Stimulated activated CD8-positive, alpha-beta memory T cell treated with anti-CD3 and anti-CD28 coated beads, Interleukin-15, amount 100 ng/mL, for 24 hours (primary cell): Measurements from ENCODE around the gene PLAAT5.

Experiments used
- DNase-seq: peaks from one replicate; pipeline ENCODE4 v3.0.0-alpha.2; 2020; ENCODE audit warnings: low read depth

The PLAAT5 gene

DNA sequence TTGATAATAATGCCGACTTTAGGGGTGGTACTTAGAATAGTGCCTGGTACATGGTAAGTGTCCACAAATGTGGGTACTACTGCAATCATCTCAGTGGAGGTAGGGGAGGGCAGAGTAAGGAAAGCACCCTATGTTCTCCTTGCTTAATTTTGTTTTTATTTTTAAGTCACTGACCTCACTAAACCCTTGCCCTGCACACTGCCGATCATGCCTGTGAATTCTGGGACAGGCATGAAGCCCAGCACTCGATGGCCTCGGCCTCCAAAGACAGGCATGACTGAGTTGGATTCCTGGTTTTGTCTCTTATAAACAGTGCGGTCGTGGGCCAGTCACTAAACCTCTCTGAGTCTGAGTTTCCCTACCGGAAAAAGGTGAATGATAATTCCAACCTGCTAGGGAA is 21.8 kb upstream of the PLAAT5 start:
- no peak for DNase-seq

DNA sequence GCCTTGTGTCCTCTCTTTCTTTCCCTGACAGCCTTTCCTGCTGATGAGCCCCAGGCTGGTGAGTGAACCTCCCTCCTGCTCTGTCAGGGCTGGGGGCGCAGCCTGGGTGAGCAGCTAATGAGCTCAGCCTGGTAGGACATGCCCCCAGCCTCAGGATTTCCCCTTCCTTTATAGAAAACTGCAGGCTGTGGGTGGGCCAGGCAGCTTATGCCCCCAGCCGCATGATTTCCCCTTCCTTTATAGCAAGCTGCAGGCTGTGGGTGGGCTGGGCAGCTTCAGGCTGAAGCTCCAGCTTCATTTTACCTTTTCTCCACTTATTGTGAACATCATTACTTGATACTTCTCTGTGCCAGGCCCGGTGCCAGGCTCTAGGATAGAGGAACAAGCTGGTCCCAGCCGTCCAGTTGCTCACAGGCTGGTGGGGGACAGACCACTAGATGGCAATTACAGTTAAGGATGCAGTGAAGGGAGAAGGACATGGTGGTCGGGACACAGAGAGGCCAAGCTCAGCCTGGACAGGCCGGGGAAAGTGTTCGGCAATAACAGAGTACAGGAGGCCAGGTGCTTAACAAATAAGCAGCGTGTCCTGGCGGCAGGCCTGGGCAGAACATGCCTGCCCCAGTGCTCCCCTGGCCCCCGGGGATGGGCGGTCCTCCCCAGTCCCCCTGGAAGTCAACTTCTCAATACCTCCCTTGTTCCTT is 20.2 kb upstream of the PLAAT5 start:
- no peak for DNase-seq

DNA sequence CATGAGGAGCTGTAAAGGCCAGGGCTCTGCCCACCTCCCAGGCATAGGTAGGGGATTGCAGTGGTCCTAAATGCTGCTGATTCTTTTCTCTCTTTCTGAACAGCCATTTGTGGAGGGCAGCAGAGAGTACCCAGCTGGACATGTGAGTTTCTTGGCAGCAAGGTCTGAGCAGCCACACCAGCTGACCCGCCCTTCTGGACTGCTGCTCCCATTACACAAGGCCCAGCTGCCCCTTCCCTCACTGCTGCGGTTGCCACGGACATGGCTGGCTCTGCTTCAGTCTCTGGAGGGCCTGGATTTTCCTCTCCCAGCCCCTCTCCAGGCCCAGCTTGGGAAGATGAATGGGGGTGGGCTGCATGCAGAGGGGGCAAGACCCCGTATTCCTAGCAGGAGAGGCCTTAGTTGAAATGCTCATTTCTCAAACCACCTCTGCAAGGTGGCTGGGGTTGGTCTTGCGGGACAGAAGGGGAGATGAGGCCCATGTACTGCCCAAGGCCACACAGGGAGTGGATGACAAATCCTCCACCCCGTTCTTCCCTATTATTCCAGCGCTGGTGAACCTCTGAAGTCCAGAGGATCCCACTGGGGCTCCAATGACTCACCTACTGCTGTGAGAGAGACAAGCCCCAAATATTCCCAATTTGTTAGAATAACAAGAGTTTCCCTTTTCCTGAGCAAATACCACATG is 19.5 kb upstream of the PLAAT5 start:
- no peak for DNase-seq

DNA sequence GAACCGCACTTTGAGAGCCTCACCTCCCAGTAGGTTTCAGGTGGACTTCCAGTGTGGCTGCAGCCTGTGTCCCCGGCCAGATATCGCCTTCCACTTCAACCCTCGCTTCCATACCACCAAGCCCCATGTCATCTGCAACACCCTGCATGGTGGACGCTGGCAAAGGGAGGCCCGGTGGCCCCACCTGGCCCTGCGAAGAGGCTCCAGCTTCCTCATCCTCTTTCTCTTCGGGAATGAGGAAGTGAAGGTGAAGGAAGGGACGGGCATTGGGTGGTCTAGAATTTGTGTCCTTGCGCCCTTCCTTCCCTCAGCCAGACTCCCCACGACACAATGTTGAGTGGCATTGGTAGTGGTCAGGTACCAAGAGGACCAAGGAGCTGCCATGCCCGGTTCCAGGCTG is 17.8 kb upstream of the PLAAT5 start:
- DNase-seq: no peak

DNA sequence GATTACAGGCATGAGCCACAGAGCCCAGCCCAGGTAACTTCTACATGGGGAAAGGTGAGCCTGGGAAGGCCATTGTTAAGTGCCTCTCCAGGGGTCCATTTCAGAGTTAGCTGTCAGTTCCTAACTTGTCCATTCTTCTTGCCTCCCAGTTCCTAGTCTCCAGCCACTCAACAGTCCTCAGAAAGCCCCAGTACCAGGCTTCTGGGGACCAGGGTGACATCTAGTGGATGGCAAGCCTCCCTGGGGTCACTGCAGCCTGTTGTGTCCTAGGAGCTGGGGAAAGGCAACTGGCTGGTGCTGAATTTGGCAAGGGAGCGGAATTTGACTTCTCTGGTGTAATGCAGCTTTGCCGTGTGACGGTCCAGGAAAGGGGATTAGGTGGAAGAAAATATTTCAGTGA is 17.0 kb upstream of the PLAAT5 start:
- DNase-seq: no peak

DNA sequence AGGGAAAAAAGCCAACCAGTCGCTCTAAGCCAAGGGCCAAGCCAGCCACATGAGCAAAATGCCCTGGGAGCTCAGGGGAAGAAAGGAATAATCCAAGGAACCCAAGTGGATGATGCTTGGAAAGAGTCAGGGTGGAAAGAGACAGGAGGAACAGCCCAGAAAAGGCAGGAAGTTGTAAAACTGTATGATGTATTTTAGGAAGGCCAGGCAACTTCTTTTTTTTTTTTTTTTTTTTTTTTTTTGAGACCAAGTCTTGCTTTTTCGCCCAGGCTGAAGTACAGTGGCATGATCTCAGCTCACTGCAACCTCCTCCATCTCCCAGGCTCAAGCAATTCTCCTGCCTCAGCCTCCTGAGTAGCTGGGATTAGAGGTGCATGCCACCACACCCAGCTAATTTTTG is 16.5 kb upstream of the PLAAT5 start:
- DNase-seq: no peak

DNA sequence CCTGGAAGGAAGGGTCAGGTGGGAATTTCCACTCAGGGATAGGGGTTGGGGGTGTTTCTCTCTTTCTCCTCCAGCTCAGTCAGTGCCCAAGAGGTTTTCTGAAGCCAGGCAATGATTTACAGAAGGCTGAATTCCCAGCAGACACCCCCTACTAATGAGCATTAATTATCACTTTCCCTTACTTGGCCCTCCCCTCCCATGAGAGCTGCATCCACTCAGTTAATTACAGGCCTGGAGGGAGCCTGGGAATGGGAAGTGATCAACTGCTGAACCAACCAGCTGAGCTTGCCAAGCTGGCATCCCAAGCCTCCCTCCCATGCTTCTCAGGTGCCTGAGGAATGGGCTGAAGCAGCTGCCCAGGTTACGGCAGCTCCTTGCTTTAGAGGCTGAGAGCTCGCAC is 15.9 kb upstream of the PLAAT5 start:
- DNase-seq: no peak

DNA sequence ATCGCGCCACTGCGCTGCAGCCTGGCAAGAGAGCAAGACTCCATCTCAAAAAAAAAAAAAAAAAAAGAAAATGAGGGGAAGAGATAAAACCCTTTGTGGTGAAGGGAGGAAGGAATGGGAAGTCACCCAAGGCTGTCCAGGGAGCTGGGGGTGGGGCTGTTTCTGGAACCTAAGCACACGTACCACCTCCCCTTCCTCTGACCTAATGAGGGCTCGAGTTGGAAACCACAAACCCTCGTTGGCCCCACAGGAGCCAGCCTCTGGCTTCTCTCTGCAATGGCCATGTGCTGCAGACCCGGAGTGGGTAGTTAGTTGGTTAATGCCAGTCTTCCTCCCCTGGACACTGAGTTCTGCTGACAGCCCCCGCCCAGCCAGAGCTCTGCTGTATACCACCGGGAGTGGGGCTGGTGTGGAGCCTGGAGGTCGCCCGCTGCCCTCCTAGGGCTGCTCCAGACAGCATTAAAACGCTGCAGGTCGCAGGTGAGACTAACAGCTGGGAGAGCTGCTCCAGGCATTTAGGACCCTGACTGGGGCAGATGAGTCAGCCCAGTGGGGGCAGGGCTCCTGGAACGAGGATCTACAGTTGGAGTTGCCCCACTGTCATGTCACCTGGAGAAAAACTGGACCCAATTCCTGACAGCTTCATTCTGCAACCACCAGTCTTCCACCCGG is 15.0 kb upstream of the PLAAT5 start, which contains the start of gene LGALS12:
Gene LGALS12, plus strand, starts transcription at position 228 of the 672 bp plus-strand sequence. Its CDS starts 375 bp downstream, at position 603.
- DNase-seq: no peak

DNA sequence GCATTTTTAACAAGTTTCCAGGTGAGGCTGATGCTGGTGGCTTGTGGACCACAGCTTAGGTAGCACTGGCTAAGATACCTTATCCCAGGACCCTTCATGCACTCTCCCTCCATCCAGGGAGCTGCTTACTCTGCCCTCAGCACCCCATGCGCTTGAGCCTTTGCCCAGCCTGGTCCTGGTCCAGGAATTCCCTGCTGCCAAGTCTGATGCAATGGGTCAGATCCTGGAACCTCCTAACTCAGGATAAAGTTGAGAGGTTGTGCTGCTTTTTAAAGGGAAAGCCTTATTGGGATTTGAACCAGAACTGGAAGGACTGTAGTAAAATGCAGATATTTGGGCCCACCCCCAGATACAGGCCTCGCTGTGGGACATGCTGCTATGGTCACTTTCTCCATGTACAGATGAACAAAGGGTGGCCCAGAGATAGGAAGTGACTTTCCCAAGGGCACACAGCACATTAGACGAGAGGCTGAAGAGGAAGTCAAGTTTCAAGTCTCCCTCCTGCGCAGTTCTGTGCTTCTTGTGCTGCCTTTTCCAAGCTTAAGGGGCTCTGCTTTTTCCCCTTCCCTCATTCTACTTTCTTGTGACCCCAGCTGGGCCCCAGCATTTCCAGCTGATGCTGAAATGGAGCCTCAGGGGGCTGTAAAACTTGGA is 14.1 kb upstream of the PLAAT5 start:
- no peak for DNase-seq

DNA sequence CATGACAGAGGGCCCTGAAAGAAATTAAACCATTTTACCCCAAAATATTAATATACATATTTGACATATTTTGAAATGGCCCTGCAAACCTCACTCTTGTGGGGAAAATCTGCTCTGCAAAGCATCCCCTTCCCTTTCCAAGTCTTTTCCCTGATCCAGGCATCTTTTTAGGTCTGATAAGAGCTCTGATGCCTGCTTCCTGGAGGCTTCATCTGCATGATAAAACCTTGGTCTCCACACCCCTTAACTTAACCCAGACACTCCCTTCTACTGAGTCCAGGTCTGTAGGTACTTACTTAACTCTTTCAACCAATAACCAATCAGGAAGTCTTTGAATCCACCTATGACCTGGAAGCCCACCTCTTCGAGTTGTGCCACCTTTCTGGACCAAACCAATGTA is 13.1 kb upstream of the PLAAT5 start:
- DNase-seq: no peak

DNA sequence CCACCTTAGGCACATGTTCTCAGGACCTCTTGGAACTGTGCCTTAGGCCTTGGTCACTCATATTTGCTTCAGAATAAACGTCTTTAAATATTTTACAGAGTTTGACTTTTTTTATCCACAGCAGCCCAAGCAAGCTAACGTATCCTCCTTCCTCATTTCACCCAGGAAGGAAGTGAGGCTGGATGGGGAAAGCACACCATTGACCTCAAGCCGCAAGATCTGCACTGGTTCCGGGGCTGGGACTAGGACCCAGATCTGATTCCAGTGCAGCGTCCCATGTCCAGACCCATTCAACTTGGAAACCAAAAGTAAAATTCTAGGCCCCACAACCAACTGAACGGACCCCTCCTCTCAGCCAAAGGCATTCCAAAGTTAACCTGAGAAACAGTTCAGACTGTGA is 12.5 kb upstream of the PLAAT5 start:
- no peak for DNase-seq

DNA sequence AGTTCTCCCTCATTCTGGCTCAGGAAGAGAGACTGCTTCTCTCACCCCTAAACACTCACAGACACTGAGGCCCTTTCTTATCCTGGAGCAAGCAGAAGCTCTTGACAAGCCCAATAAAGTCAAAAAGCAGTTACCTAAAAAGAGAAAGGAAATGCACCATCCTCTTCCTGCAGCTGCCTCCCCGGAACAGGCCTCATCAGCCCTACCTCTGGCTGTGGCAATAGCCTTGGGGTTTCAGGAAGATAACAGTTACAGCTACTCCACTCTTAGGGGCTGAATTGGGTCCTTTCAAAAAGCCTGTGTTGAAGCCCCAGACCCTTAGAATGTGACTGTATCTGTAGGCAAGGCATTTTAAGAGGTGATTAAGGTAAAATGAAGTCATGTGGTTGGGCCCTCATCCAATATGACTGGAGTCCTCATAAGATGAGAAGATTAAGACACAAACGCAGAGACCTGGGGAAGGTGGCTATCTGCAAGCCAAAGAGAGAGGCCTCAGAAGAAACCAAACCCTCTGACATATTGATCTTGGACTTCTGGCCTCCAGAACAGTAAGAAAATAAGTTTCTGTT is 11.4 kb upstream of the PLAAT5 start:
- no peak for DNase-seq

DNA sequence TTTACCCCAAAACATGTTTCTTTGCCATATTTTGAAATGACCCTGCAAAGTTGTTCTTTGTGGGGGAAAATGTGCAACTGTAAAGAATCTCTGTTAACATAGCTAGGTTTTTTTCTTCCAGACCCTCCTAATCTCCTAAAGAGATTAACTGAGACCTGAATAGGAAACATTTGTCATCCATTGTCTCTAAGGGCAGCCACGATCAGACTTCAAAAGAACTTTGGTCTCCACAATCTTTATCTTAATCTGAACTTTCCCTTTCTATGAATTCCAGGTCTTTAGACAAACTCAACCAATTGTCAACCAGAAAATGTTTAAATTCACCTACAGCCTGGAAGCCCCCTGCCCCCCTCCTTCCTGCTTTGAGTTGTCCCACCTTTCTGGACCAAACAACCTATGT is 10.3 kb upstream of the PLAAT5 start:
- no peak for DNase-seq

DNA sequence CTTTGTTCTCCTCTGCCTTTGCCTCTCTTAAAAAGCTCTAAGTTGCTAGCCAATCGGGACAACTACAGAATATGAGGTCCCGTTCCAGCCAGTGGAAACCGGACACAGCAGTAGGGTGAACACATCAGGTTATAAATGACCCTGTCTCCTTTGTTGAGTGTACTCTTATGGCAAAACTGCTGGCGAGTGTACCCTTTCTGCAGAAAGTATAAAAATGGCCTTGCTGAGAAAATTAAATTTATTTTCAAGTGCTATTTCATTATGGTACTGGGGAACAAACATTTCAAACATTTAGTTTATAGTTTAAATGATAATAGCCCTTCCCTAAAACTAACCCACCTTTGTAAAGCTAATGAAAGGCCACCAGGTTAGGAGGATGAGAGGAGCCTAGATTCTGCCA is 8.9 kb upstream of the PLAAT5 start:
- DNase-seq: no peak

DNA sequence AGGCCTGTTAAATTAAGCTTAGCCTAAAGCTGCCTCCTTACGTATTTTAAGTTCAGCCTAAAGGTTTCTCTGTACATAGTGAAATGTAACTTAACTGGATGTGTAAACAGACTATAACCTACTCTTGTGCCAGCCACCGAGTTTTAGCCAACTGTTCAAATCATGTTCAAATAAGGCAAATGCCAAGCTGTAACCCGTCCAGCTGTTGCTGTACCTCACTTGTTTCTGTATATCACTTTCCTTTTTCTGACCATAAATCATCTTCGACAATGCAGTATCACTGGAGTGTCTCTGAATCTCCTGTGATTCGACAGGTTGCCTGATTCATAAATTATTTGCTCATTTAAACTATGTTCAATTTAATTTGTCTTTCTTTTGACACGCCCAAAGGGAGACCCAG is 4.0 kb upstream of the PLAAT5 start:
- no peak for DNase-seq

DNA sequence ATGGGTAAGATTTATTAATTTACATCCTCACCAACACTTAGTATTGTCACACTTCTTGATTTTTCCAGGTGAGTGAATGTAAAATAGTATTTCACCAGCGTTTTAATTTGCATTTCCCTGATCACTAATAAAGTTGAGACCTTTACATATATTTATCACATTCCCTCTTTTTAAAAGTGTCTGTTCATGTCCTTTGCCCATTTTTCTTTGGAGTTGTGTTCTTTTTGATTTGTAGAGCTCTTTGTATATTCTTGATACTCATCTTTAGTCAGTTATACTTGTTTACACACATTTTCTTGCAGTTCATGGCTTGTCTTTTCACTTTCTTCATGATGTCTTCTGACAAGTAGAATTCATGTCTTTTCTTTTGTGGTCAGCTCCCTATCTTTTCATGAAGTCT is 2.2 kb upstream of the PLAAT5 start:
- DNase-seq: no peak

DNA sequence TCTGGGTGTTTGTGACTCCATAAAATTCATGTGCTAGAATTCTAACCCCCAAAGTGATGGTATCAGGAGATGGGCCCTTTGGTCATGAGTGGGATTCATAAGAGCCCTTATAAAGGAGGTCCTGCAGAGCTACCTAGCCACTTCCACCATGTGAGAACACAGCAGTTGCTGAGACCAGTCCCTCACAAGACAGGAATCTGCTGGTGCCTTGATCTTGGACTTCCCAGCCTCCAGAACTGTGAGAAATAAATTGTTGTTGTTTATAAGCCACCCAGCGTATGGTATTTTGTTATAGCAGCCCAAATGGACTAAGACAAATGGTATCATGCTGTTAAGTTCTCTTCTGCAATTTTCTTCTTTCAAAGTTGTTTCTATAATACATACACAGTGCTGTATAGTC is 1.5 kb upstream of the PLAAT5 start:
- DNase-seq: no peak

DNA sequence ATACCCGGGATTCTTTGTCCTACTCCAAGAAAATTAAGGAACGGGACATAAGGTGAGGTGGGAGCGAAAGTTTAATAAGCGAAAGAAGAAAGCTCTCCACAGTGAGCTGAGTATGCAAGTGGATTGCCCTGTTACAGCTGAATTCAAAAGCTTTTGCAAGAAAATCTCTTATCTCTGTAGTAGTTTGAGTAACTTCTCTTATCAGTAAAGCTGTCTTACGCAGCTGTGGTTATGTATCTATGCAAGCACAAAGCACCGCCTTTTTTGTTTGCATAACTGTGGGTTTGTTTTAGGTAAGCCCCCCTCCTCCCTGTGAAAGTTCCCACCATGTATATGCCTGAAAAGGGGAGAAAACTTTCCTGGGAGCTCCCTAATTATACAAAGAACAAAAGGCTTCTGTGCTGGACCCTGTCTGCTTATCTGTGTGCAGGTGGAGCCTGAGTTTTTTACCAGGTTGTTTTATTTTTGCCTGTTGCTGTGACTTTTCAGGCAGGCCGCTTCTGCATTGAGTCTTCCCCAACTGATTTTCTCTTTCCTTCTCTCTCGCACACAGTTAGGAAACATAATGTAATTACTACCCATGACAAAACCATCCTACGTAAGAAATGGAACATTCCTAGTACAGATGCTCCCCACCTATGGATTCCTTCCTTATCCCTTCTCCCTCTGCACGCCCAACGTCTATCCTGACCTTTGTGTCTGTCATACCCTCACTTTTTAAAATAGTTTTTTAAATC is 837 bp upstream of the PLAAT5 start:
- DNase-seq: no peak

DNA sequence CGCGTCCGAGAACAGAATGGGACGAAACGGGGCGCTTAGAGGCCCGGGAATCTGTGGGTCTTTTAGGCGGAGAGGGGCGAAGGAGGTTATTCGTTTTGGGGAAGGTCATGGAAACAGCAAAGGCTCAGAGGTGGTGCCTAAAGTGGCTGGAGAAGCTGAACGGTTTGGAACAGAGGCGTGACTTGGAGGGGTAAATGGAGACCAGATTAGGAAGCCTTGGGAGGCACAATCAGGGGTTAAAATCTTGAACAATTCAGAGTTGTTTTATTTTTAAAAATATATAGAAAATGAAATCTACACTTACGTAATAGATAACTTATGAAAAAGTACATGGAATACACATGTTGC is 247 bp upstream of the PLAAT5 start:
- DNase-seq: no peak

DNA sequence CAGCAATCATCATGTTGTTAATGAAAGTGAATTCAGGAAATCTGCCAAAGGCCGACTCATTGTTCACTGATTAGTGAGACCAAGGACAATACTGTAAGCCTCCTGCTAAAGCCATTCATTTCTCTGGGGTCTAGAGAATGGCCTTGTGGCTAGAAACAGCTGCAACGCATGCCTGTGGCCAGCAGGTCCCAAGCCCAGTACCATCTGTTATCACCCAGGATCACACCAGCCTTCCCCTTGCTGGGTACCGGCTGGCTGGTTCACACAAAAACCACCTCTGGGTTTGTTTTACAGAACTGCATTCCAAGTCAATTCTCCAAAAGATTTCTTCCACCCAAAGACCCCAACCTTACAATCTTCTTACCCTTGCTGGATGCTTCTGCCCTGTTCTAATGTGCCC is 1.1 kb downstream of the PLAAT5 start:
- no peak for DNase-seq

DNA sequence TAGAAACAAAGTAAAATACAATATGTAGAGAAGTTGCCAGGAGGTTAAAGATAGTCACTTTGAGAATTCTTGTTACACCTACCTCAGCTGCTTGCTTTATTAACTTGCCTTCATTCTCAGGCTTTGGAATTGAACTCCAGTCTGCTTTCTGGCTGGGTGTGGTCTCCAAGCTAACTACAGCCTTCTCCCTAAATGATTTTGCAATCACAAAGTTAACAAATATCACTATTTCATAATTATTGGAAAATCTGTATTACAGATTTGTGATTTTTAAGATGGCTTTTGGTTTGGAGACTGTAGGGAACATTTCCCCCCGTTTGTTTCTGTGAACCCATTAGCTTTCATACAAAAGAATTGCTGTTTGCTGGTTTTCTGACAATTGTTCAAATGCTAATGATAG is 2.2 kb downstream of the PLAAT5 start:
- no peak for DNase-seq

DNA sequence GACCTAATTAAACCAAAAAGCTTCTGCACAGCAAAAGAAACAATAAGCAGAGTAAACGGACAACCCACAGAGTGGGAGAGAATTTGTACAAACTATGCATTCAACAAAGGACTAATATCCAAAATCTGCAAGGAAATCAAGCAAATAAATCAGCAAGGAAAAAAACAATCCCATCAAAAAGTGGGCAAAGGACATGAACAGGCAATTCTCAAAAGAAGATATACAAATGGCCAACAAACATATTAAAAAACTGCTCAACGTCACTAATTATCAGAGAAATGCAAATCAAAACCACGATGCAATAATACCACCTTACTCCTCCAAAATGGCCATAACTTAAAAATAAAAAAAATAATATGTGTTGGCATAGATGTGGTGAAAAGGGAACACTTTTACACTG is 5.2 kb downstream of the PLAAT5 start:
- no peak for DNase-seq
